Sigmoid colon (tissue), 7 donors: ENCODE data around the gene ZNF547. TPM values are rescaled to one million over a fixed set of nuclear protein-coding genes. Genes with fewer than 3 reads are reported as not detected.

Experiments used
- DNase-seq: peaks from one replicate; pipeline ENCODE4 v3.0.0-alpha.2; 2019
- H3K27ac ChIP-seq, 4 donors: fragments of 200-600 bp; sonication (generic); one replicate each; pipeline ENCODE4 v1.5.1; 2016 to 2019; ENCODE audit warnings: mild to moderate bottlenecking in 1 of 4
- H3K27me3 ChIP-seq, 3 donors: fragments of 200-600 bp; sonication (generic); one replicate each; pipeline ENCODE4 v1.5.1; 2019; ENCODE audit warnings: mild to moderate bottlenecking in 1 of 3
- H3K36me3 ChIP-seq, 4 donors: fragments of 200-600 bp; sonication (generic); one replicate each; pipeline ENCODE4 v1.5.1; 2016 to 2019
- H3K4me1 ChIP-seq, 4 donors: fragments of 200-600 bp; sonication (generic); one replicate each; pipeline ENCODE4 v1.5.1; 2017 to 2019
- H3K4me3 ChIP-seq, 4 donors: fragments of 200-600 bp; sonication (generic); one replicate each; pipeline ENCODE4 v1.5.1; 2017 to 2019; ENCODE audit warnings: mild to moderate bottlenecking in 2 of 4, moderate library complexity in 1 of 4
- H3K9me3 ChIP-seq, 4 donors: fragments of 200-600 bp in 3 of 4; sonication (generic) in 3 of 4; one replicate each; pipeline versions ENCODE4 v1.5.1 to v1.6.1; 2013 to 2019
- CTCF ChIP-seq, 4 experiments: fragments of 450-650 bp in 3 of 4; fragments of 200-600 bp in 1 of 4; IDR thresholded peaks; one replicate each; pipeline ENCODE4 v1.5.1; 2016 to 2019; ENCODE audit warnings: antibody characterized with exemption in 4 of 4, mild to moderate bottlenecking in 3 of 4, moderate library complexity in 2 of 4
- EP300 ChIP-seq, 4 donors: sonication (generic); formaldehyde crosslinking; IDR thresholded peaks; one replicate each; pipeline ENCODE4 v1.6.1; 2017; ENCODE audit warnings: antibody characterized with exemption in 4 of 4
- POLR2A ChIP-seq, 2 donors: fragments of 450-650 bp; IDR thresholded peaks; one replicate each; pipeline ENCODE4 v1.6.1; 2016; ENCODE audit warnings: antibody characterized with exemption in 2 of 2, mild to moderate bottlenecking in 2 of 2, moderate library complexity in 2 of 2
- POLR2AphosphoS5 ChIP-seq, 4 donors: sonication (generic); formaldehyde crosslinking; IDR thresholded peaks; one replicate each; pipeline ENCODE4 v1.6.1; 2017; ENCODE audit warnings: antibody characterized with exemption in 4 of 4
- WGBS, 2 donors: extraction: QIAGEN DNeasy Blood & Tissue Kit; methylation state at CpG; one replicate each; pipeline ENCODE4 v1.1.7; 2013; 5-methylcytosine and 5-hydroxymethylcytosine counted together
- intact Hi-C: fragments of 100-400 bp; cut with DNase I; formaldehyde crosslinking; loops from one replicate; pipeline ENCODE4 v1.15.1; 2023
- polyA plus RNA-seq, 3 donors: library from polyadenylated mRNA; stranded (reverse); fragments of 200-250 nt; gene quantifications; one replicate each; pipeline ENCODE4 v1.2.3, GENCODE V29; 2013
- total RNA-seq, 4 donors: library from RNA; depleted of rRNA; stranded (reverse); fragments of >200 nt; gene quantifications; one replicate each; pipeline ENCODE4 v1.1.0, GENCODE V29; 2016
- donor health status: healthy with polysubstance abuse.
- donor health status: Bipolar disorder and iron deficiency.
- donor health status: healthy.

ZNF547 gene
- total and polyA plus RNA-seq, 7 donors, result 0.83 to 3.6 (median 2.2) TPM; not detected in 2

GRCh38 chr19:57320180-57321084 lies 42.9 kb upstream of the ZNF547 start, which contains the start of gene ZNF543:
TSS of gene ZNF543 (plus strand) at chr19:57320472. CDS start at chr19:57320854, 382 bp downstream.
- 1 to 2% methylated on average over 71 of the region's 71 CpGs for WGBS, 2 donors
- Histone ChIP-seq H3K4me3 (peak within 1 kb of the TSS; percentile 64 to 94 (median 68)), H3K27me3 (no peaks in the 10 kb centered on the region), H3K4me1 (peaks cover 0 to 24% (median 15%) of the 10 kb centered on the region in 4 donors), H3K27ac (peak within 1 kb of the TSS; percentile 83 to 92 (median 85)), H3K9me3 (peaks cover 0 to 7% (median 2%) of the 10 kb centered on the region in 4 donors), H3K36me3 (peaks cover 11 to 26% (median 22%) of the 10 kb centered on the region in 4 donors)
- TF ChIP-seq POLR2AphosphoS5 (IDR thresholded peaks at IDR 0.05) (peak; percentile 73 to 92 (median 90)), EP300 (IDR thresholded peaks at IDR 0.05) (no peak), POLR2A (IDR thresholded peaks at IDR 0.05) (peak; percentile 44 to 65)
- DNase-seq, result peak; percentile 98
- intact Hi-C loops, result loop anchor here (2.0 to 5.0 kb wide), 2 partner anchors 40 to 42 kb away; partner anchors contain the start of genes TRAPPC2B, ZNF460 and ZNF547

- peak overlapping the region; percentile 83 to 92 (median 85) for H3K27ac ChIP-seq
- intact Hi-C loops, result loop anchor here (2.0 to 5.0 kb wide), 2 partner anchors 40 to 41 kb away; partner anchors contain the start of genes TRAPPC2B, ZNF460 and ZNF547
- peaks cover 0 to 24% (median 15%) of the 10 kb centered on the region in 4 donors for H3K4me1 ChIP-seq
- DNase-seq, result no peak
- 41 to 53% methylated on average over 8 of the region's 8 CpGs for WGBS, 2 donors
- H3K27me3 ChIP-seq, result no peaks in the 10 kb centered on the region
- TF ChIP-seq EP300 (IDR thresholded peaks at IDR 0.05) (no peak), POLR2A (IDR thresholded peaks at IDR 0.05) (no peak), CTCF (IDR thresholded peaks at IDR 0.05) (no peak), POLR2AphosphoS5 (IDR thresholded peaks at IDR 0.05) (no peak)
- peaks cover 11 to 33% (median 28%) of the 10 kb centered on the region in 4 donors for H3K36me3 ChIP-seq
- peaks cover 0 to 8% (median 4%) of the 10 kb centered on the region in 4 donors for H3K9me3 ChIP-seq
- peak overlapping the region; percentile 64 to 94 (median 68) for H3K4me3 ChIP-seq
Measured at GRCh38 chr19:57321116-57321515, 42.2 kb upstream of the ZNF547 start.

- Histone ChIP-seq H3K27me3 (no peaks in the 10 kb centered on the region), H3K4me1 (peaks cover 0 to 24% (median 15%) of the 10 kb centered on the region in 4 donors), H3K9me3 (peaks cover 3 to 8% (median 5%) of the 10 kb centered on the region in 4 donors), H3K27ac (peak overlapping the region in 1 of 4 donors; percentile 92), H3K4me3 (peak overlapping the region in 2 of 4 donors; percentile 69 to 94), H3K36me3 (peaks cover 17 to 39% (median 35%) of the 10 kb centered on the region in 4 donors)
- no peak for DNase-seq
- 61 to 89% methylated on average over 3 of the region's 3 CpGs for WGBS, 2 donors
- TF ChIP-seq EP300 (IDR thresholded peaks at IDR 0.05), result no peak
- no peak for TF ChIP-seq POLR2AphosphoS5 (IDR thresholded peaks at IDR 0.05)
- no peak for TF ChIP-seq POLR2A (IDR thresholded peaks at IDR 0.05)
- TF ChIP-seq CTCF (IDR thresholded peaks at IDR 0.05), result no peak
- intact Hi-C loops, result loop anchor here (2.0 to 5.0 kb wide), 2 partner anchors 41 kb away; partner anchors contain the start of genes TRAPPC2B, ZNF460 and ZNF547
Measured at GRCh38 chr19:57321751-57322150, 41.6 kb upstream of the ZNF547 start.

GRCh38 chr19:57324992-57325391 lies 38.4 kb upstream of the ZNF547 start:
- H3K4me1 ChIP-seq, result peaks cover 0 to 20% (median 15%) of the 10 kb centered on the region in 4 donors
- TF ChIP-seq POLR2AphosphoS5 (IDR thresholded peaks at IDR 0.05) (no peak), POLR2A (IDR thresholded peaks at IDR 0.05) (no peak), CTCF (IDR thresholded peaks at IDR 0.05) (no peak), EP300 (IDR thresholded peaks at IDR 0.05) (no peak)
- H3K36me3 ChIP-seq, result peaks cover 43 to 70% (median 60%) of the 10 kb centered on the region in 4 donors
- intact Hi-C loops, result loop anchor here (5.0 kb wide), 1 partner anchor 37 kb away; the partner anchor contains the start of genes TRAPPC2B and ZNF547
- peaks cover 17 to 23% (median 19%) of the 10 kb centered on the region in 4 donors for H3K9me3 ChIP-seq
- H3K4me3 ChIP-seq, result no peak overlapping the region
- no peaks in the 10 kb centered on the region for H3K27me3 ChIP-seq
- no peak overlapping the region for H3K27ac ChIP-seq
- DNase-seq, result no peak
